HG02610 (cell line): ENCODE measurements around the gene FBXO15.
A peak's percentile ranks its signal among the peaks of the same experiment; 100 is the strongest.

ENCODE experiments used
- ATAC-seq: cut with Tn5 transposase; IDR thresholded peaks from one replicate; pipeline ENCODE4 v1.9.1; 2021; ENCODE audit warnings: mild to moderate bottlenecking, moderate library complexity; ENCODE audit not compliant: unreplicated experiment

The FBXO15 gene, protein sequence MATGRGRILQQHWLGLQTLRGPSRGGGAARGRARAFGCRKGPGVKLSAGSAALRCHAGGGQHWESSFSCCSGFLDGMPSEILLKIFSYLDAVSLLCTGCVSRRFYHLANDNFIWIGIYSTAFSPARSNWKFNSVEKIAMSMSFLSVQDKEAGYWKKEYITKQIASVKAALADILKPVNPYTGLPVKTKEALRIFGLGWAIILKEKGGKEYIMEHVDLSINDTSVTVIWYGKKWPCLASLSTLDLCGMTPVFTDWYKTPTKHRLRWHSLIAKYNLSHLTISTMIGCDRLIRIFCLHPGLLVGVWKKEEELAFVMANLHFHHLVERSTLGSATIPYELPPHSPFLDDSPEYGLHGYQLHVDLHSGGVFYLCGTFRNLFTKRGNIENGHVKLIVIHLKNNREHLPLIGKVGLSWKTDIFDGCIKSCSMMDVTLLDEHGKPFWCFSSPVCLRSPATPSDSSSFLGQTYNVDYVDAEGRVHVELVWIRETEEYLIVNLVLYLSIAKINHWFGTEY

DNA sequence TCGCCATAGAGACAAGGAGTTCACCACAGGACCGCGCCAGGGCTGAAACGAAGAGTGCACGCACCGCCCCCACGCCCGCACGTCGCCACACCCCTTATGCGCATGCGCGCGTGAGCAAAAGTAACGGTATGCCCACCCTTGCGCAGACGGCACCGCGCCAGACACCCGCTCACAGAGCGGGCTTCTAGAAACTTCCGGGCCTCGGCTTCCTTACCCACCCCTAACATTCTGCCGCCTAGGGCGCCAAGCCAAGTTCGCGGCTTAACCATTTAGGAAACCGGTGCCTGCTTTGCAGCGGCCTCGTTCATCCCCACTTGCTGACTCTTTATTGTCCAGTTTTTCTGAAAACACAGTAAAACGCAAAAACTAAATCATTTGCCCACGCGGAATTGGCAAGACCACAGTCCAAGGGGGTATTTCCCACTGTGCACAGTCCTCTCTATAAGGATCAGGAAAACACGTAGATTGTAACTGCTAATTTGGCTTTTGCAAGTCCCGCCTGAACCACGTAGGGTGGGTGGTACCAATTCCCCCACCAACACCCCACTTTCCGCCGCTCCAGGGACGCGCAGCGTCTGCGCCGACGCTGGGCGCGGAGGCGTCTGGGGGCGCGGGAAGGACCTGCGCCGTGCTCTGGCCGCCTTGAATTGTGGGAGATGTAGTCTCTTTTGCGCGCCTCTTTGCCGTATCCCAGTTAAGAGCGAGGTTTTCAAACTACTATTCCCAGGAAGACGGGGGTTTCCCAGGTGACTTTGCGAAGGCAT, at the start of gene FBXO15, which contains the start of gene TIMM21:
FBXO15 (minus strand) TSS at position 56 of the 764 bp plus-strand sequence; CDS start at position 7, 49 bp downstream.
TIMM21 (plus strand) TSS at position 745 of the 764 bp plus-strand sequence. CDS start 286 bp downstream, outside the sequence.
- ATAC-seq = peak; percentile 93

DNA sequence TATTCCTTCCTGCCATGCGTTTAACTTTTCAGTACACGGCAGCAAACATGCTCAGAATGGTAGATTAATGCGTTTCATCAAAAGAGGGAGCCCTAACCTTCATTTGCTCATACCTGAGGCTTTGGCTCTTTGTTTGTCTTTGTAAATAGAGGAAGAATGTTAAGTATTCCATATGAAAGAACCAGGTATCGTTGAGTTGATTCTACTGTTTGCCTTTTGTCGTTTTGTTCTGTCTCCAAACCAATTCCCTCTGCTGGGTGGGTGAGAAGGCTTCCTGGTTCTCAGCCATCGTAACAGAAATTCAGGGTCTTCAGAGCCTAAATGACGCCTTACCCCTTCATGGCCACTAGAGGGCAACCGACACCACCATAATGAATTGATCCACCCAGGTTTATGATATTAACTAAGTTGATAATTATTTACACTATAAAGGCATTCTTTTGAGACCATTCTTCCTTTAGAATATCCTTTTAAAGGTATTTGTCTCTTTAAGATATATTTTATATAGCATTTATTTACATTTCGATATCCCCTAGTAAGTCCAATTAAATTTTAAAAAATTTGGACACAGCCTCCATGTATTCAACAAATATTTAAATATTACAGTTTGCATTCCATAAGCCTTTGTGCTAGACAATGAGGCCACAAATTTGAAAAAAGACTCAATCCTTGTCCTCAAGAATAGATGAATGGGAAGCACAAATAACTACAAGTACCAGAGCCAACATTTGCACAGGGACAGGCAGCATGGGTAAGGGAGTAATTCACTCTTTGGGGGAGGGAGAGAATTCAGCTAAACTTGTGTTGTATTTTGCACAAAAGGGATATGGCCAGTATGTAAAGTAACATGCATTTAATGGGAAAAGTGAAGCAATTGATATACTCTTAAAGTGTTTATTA, 48.8 kb upstream of the FBXO15 start:
- ATAC-seq = peak; percentile 66

DNA sequence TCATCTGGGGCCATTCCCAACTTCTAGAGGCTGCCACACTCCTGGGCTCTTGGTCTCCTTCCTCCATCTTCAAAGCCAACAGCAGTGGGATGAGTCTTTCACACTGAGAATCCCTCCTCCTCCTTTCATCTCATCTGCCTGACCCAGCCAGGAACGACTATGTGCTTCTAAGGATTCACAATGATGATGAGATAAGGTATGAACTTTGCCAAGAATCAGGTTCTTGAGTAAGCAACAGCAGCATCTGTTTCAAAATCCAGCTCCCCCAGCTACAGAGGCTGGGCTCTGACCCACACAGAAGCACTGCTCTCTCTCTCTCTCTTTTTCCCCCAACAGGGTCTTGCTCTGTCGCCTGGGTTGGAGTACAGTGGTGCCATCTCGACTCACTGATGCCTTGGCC, 47.1 kb upstream of the FBXO15 start:
- no peak for ATAC-seq

DNA sequence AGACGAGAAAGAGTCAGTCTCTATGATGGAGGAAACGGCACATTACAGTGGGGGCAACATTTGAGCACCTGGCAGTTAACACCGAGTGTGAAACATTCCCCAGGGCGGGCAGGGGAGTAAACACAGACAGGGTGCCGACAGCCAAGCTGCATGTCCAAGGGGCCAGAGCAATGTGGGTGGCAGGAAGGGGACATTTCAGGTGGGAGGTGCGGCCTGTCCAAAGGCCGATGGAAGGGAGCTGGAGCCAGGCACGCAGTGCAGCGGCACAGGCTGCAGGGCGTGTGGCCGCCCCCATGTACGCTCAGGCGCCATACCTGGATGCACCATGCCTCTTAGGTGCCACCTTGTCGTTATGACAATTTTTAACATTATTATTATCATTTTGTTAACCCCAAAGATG, 43.9 kb upstream of the FBXO15 start:
- no peak for ATAC-seq

DNA sequence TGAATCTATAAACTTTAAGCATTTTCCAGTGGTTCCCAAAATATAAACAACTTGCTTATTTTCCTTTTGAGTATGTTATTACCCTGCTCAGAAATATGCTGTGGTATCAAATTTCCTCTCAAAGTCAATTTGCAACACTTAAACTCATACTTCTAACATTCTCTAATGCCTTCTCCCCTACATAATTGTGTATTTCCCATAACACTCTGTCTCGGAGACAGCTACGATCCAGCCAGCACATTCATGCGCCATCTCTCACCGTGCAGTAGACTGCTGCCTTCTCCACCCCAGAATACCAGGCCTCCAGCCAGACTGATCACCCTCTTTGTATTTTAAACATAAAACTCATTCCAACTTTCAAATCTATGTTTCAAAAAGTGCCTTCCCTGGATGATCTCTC, 42.5 kb upstream of the FBXO15 start:
- ATAC-seq = no peak

DNA sequence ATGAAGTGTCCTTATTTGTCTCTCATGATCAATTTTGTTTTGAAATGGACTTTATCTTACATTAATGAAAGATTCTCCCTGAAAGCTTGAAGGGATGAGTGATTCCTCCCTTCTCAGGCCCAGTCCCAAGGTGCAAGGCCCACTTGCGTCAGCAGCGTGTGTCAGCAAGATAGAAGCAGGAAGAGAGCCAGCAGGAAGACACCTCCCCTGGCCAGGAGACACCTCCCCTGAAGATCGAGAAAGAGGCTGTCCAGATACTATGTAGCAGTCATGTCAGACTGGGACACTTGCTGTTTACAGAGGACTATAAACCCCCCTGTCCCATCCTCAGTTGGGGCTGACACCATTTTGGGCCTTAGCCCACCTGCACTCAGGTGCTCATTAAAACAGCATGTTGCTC, 39.0 kb upstream of the FBXO15 start:
- no peak for ATAC-seq

DNA sequence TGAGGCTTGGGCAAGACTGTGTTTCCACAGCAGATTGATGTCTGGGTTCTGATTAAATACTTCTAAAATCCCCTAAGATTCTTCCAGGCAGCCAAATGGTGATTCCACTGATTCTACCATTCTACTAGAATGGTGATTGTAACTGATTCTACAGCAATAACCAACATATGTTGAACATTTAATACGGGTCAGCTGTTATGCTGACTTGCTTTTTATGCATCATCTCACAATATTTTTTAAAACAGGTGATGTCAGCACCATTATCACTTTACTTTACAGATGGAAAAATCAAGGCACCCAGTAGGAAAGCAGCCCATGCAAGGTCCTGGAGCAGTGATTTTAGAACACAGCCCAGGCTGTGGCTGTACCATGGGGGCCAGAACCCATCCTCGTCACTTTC, 38.2 kb upstream of the FBXO15 start:
- ATAC-seq = no peak

DNA sequence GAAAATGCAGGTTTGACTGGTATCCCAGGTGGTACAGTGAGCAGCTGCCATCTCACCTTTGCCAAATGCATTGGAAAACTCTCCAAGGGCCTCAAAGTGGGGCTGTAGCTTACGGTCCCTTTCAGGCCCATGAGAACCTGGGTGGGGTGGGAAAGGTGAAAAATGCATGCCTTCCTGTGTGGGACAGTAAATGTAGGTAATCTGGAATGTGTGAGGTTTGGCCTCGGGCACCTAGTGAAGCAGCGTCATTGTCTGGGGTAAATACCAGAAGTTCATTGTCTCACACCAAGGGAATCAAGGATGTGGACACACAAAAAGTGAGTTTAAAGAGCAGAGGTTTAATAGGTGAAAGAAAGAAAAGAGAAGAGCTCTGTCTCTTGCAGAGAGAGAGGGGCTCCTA, 37.2 kb upstream of the FBXO15 start:
- no peak for ATAC-seq

DNA sequence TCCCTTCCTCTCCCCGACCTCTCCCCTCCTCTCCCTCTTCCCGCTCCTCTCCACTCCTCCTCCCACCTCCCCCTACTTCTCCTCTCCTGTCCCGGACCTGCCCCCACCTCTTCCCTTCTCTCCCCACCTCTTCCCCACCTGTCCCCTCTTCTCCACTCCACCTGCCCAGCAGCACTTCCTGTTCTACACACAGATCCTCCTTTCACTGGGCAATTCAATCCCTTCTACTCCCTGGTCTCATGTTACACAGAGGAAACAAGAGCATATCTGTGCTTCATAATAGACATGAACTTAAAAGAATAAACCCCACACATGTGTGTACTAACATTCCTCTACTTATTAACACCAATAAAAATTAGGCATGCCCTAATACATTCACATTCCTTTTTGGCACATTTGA, 35.5 kb upstream of the FBXO15 start:
- no peak for ATAC-seq

DNA sequence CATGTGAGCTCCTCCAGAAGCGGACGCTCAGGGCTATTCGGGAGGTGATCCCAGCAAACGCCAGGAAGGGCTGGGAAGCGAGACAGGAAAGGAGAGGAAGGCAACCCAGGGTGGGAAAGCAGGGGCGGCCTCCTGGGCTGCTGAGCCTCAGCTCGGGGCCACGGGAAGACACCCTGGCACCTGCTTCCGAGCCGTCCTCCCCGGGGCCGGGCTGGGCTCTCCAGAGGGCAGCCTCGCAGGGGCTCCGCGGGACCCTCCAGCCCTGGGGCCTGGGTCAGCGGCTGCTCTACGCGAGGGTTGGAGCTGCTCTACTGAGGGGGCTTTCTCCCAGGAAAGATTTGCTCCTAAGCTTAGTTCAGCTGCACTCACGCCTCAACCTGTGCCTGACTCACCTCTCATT, 34.7 kb upstream of the FBXO15 start:
- ATAC-seq = no peak

DNA sequence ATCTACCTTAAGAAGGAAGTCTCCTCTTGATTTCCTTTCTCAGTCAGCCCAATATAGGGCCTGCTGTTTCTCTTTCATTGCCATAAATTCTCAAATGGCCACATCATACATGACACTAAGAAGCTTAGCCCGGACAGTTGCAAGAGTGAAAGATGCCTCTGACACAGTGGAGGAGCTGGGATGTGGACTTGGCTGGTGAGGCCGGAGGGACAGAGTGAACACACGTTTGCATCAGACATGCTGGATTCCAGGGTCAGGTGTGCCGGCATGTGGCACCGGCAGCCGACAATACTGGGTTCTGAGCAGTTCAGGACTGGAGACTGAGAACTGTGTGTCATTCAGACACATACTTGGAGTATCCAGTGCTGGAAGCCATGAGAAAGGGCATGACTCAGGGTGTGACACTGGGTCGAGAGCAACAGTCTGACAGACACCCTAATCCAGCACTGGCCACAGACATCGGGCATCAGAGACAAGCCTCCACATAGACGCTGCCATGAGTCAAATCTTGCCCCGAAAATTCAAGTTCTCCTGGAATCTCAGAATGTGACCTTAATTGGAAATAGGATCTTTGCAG, 32.1 kb upstream of the FBXO15 start:
- no peak for ATAC-seq

DNA sequence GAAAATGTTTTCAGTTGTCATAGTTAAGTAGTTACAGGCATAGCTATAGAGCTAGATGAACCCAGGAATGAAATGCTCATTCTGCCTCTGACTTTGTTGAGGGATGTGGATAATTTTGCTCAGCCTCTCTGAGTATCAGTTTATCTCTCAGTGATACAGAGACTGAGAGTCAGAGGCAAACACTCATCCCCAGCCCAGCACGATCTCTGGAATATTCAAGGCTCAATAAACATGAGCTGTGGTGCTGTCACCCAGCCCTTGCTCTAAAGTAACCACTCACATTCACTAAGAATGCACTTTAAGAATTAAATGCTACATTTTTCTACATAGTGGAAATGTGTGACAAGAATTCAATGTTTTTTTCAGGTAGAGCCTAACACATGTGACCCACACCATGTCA, 31.2 kb upstream of the FBXO15 start:
- ATAC-seq = no peak

DNA sequence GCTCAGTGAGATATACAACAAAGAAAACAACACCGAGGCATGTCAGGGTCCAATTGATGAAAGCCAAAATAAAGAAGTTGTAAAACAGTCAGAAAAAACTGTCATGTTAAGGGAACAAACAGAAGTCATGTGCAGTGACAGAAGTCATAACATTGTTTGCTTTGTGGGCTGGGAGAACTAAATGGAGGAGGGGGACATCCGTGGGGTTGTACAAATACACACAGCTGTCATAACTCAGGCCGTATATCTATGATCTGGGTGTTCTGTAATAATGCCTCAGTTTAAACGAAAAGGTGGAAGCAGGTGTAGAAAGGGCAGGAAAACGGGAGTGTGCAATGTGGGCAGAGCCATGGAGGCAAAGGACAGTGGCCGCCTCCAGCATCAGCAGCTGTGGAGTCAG, 28.0 kb upstream of the FBXO15 start:
- no peak for ATAC-seq

DNA sequence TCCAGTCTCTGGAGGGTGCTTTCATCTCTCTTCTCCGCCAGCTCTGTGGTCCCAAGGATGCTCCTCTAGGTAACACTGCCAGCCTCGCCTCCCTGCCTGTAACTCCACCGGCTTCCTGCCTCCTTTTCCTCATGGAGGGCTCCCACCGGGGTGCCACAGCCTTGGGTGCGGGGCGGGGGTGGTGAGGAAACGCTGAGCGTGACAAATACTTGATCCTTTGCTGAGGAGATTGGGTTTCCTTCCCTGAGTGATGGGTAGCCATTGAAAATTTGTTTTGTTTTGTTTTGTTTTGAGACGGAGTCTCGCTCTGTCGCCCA, 25.8 kb upstream of the FBXO15 start:
- ATAC-seq = no peak

DNA sequence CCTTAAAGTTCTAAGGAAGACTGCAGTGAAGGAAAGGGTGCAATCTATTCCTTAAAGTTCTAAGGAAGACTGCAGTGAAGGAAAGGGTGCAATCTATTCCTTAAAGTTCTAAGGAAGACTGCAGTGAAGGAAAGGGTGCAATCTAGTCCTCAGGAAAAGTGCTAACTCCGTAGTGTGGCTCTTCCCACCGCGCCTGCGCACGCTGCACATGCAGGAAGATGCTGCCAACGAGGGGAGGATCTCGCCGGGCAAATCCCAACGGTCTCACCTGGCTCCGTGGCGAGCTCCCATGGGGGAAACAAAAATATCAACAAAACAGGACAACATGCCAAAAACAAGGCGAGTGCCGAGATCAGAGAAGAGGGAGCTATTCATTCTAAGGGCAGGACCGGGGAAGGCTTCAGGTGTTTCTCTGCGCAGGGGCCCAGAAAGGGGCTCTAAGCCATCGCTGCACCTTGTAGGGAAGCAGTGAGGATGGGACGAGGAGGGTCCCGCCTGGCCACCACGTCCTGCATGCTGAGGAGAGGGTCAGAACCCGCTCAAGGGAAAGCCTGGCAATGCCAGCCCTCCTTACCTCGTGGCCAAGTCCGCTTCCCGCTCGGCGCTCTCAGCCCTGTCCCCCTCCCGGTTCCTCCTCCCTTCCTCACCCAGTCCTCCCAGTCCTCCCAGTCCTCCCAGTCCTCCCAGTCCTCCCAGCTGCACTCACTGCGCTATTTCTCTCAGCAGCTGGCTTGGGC, 25.2 kb upstream of the FBXO15 start:
- no peak for ATAC-seq

DNA sequence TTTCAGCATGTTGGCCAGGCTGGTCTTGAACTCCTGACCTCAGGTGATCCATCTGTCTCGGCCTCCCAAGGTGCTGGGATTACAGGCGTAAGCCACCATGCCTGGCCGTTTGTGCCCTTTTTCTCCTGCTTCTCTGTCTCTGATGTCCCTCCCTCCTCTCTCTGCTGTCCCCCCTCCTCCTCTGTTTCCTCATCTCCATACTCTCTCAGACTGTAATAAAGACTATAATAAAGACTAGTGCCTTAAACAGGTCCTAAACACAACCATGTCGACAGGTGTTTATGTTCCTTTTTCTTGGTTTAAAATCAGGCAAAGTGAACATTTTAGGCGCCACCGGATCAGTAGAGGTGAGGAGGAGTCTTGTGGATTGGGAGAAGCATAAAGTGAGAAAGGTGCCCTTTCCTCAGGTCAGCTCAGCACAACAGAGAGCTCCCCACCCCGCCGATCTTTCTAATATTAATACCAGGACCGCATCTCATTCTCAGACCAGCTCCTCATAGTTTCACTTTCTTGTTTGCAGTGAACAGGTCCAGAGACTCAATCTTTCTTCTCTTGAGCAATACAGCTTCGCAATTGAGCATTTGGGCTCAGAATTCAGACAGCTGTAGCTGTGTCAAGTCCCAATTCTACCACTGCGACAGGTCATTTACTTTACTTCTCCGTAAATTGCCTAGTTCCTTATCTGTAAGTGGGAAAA, 24.4 kb upstream of the FBXO15 start:
- ATAC-seq = peak; percentile 95

DNA sequence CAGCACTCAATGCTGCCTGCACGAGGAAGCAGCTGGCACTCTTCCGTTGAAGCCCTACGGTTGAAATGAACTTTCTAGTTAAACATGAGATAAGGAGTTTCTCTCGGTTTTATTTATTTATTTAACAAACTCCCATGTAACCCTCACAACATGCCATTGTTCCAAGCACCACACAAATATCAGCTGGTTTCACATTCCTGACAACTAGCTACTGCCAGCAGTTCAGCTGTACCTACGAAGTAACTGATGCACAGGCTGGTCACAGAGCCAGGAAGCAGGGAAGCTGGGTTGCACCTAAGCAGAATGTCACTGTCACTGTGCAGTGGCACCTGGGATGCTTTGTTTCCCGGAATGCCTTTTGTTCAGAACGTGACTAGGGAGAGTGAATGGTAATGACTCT, 18.8 kb upstream of the FBXO15 start:
- no peak for ATAC-seq

DNA sequence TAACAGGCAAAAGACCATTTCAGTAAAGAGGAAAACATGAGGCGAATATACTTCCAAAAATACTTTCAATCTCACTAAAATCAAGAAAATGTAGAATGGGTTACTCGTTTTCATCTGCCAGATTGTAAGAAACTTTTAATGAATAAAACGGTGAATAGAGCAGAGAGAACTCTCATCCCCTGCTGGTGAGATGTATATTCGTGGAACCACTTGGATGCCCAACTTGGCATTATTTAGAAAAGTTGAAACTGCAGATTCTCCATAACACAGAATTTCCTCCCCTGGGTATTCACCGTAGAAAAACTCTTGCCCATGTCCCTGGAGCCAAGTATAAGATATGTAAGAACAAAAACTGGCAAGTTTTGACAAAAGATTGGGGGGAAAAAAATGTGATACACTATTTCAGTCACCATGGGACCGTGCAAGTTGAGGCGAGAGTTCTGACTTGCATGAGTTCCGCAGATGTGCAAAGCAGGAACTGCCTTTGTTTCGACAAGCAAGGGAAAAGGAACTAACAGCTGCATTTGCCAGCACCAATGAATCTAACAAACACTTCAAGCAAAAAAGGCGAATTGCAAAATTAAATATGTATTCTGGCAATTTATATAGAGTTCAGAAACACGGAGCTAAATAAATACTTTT, 15.5 kb upstream of the FBXO15 start:
- ATAC-seq = peak; percentile 58

DNA sequence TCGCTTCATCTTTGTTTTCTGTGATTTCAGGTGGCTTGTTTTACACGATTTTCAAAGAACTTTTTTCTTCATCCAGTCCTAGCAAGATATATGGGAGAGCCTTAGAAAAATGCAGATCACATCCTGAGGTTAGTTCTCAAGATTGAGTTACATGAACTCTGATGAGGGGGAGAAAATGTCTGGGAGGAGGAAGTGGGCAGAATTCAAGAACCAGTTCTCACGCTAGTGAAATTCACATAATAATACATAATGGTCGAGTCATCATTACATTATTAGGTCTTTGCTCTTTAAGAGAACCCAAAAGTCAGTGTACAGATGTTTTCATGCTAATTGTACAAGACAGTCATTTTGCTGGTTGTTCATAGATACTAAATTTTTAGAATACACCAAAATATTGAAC, 7.6 kb upstream of the FBXO15 start:
- ATAC-seq = no peak
